Immature natural killer cell (primary cell): ENCODE data around the gene GPRIN2. TPM values are rescaled to one million over a fixed set of nuclear protein-coding genes. Genes with fewer than 3 reads are reported as not detected.
"Not testable (repeated sequence)": the region's sequence is repeated elsewhere in the genome, so short reads cannot be mapped to it uniquely, and the experiment has no call there.

Source experiments
- DNase-seq, 3 donors: peaks; one replicate each; pipeline ENCODE4 v3.0.0; 2022; ENCODE audit warnings: mixed read lengths in 1 of 3
- H3K27ac Mint-ChIP-seq, 6 donors: one replicate each; pipeline ENCODE4 v1.8.0; 2020; ENCODE audit warnings: mixed read lengths in 6 of 6, mild to moderate bottlenecking in 5 of 6, inconsistent platforms in 4 of 6, moderate library complexity in 3 of 6
- H3K27me3 Mint-ChIP-seq, 3 donors: one replicate each; pipeline ENCODE4 v1.8.0; 2020 to 2021; ENCODE audit warnings: low read depth in 3 of 3, mild to moderate bottlenecking in 3 of 3, mixed read lengths in 3 of 3, moderate library complexity in 3 of 3, inconsistent platforms in 1 of 3
- H3K36me3 Mint-ChIP-seq, 3 donors: one replicate each; pipeline ENCODE4 v1.8.0; 2020; ENCODE audit warnings: mixed read lengths in 3 of 3, inconsistent platforms in 2 of 3, mild to moderate bottlenecking in 2 of 3
- H3K4me1 Mint-ChIP-seq, 2 donors: one replicate each; pipeline ENCODE4 v1.8.0; 2020; ENCODE audit warnings: inconsistent platforms in 2 of 2, mild to moderate bottlenecking in 2 of 2, mixed read lengths in 2 of 2, moderate library complexity in 1 of 2
- H3K4me3 Mint-ChIP-seq, 5 donors: one replicate each; pipeline ENCODE4 v1.8.0; 2020; ENCODE audit warnings: mild to moderate bottlenecking in 5 of 5, mixed read lengths in 5 of 5, inconsistent platforms in 3 of 5, moderate library complexity in 3 of 5
- H3K9me3 Mint-ChIP-seq, 6 donors: one replicate each; pipeline ENCODE4 v1.8.0; 2020; ENCODE audit warnings: mild to moderate bottlenecking in 6 of 6, mixed read lengths in 6 of 6, inconsistent platforms in 4 of 6, moderate library complexity in 3 of 6
- polyA plus RNA-seq, 3 donors: library from polyadenylated mRNA; unstranded; fragments of 300-500 nt; fragmentation: Illumina TruSeq; gene quantifications; one replicate each; pipeline ENCODE4 v1.2.3, GENCODE V29; 2021

Gene GPRIN2
- polyA plus RNA-seq = not detected

- no peak for DNase-seq
- no peak within 1 kb of the TSS for H3K27ac Mint-ChIP-seq
Measured at GRCh38 chr10:46556515-46557318, at the start of gene GPRIN2. GPRIN2 (minus strand) TSS chr10:46556658; CDS start chr10:46550736, 5,922 bp downstream.

DNA sequence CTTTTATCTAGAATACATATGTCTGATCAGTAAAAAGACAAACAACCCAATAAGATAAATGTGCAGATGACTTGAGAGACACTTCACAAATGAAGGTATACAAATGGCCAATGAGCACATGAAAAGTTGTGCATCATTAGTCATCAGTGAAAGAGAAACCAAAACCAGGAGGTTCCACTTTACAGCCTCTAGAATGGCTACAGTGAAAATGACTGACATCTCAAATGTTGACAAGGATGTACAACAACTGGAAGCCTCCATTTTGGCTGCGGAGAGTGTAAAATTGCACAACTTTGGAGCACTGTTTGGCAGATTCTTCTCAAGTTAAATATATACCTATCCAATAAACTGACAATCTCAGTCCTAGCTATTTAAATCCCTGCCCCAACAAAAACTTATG, 44.1 kb upstream of the GPRIN2 start:
- H3K27me3 Mint-ChIP-seq, H3K9me3 Mint-ChIP-seq, DNase-seq, H3K36me3 Mint-ChIP-seq, H3K4me1 Mint-ChIP-seq, H3K27ac Mint-ChIP-seq, H3K4me3 Mint-ChIP-seq: not testable (repeated sequence)

More at GRCh38 chr10:46556515-46557318, at the start of gene GPRIN2:
- Mint-ChIP-seq H3K9me3 (no peaks in the 10 kb centered on the region), H3K27me3 (peaks cover 2 to 6% (median 6%) of the 10 kb centered on the region in 3 donors), H3K4me1 (peaks cover 0 to 2% of the 10 kb centered on the region in 2 donors), H3K4me3 (peak within 1 kb of the TSS; percentile 3 to 41 (median 27)), H3K36me3 (no peaks in the 10 kb centered on the region)

DNA sequence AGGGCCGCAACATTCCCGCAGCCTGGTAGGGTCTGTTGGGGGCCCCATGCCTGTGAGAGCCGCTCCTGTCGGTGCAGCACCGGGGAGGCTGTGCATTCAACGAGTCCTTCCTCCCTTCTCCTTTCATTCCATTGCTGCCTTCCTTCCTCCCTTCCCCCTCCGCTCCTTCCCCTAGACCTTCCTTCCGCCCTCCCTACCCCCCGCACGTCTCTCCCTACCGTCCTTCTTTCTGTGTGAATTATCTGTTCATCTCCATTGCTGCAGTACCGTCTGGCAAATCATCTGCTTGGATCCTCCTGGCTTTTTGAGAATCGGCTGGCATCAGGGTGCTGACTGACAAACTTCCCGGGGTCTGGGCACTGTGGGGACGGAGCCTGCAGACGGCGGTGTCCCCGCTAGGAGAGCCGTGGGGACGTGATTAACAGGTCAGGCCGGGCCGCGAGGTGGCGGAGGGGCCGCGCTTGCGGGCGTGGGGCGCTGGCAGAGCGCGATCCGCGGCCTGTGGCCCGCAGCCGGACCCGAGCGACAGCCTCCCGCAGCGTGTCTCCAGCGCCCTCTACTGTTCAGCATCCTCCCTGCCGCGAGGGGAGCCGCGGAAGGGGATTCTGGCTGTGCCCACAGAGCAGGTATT, 41.3 kb upstream of the GPRIN2 start:
- DNase-seq = peak; percentile 32 to 49 (median 48)
- not testable (repeated sequence) for H3K27me3 Mint-ChIP-seq

GRCh38 chr10:46596570-46596969, 40.1 kb upstream of the GPRIN2 start:
- not testable (repeated sequence) for H3K36me3 Mint-ChIP-seq, H3K27ac Mint-ChIP-seq

More for the DNA sequence above, 41.3 kb upstream of the GPRIN2 start:
- H3K4me1 Mint-ChIP-seq, H3K27ac Mint-ChIP-seq, H3K36me3 Mint-ChIP-seq, H3K9me3 Mint-ChIP-seq: not testable (repeated sequence)
- peak overlapping the region in 3 of 5 donors; percentile 46 to 75 (median 69) for H3K4me3 Mint-ChIP-seq

GRCh38 chr10:46594453-46595063, 38.1 kb upstream of the GPRIN2 start:
- H3K27me3 Mint-ChIP-seq = not testable (repeated sequence)

More at GRCh38 chr10:46596570-46596969, 40.1 kb upstream of the GPRIN2 start:
- H3K4me1 Mint-ChIP-seq, H3K9me3 Mint-ChIP-seq, H3K4me3 Mint-ChIP-seq, DNase-seq, H3K27me3 Mint-ChIP-seq: not testable (repeated sequence)

DNA sequence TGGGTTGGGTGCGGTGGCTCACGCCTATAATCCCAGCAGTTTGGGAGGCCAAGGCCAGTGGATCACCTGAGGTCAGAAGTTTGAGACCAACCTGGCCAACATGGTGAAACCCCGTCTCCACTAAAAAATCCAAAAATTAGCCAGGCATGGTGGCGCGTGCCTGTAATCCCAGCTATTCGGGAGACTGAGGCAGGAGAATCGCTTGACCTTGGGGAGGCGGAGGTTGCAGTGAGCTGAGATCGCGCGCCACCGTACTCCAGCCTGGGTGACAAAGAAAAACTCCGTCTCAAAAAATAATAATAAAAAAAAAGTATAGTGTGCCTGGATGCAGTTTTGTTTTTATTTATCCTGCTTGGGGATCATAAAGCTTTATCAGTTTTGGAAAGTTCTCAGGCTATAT, 36.8 kb upstream of the GPRIN2 start:
- not testable (repeated sequence) for H3K27ac Mint-ChIP-seq, H3K4me1 Mint-ChIP-seq, H3K4me3 Mint-ChIP-seq, H3K9me3 Mint-ChIP-seq, H3K36me3 Mint-ChIP-seq, DNase-seq, H3K27me3 Mint-ChIP-seq

More at GRCh38 chr10:46594453-46595063, 38.1 kb upstream of the GPRIN2 start:
- H3K9me3 Mint-ChIP-seq, H3K4me3 Mint-ChIP-seq, H3K36me3 Mint-ChIP-seq, DNase-seq, H3K4me1 Mint-ChIP-seq, H3K27ac Mint-ChIP-seq: not testable (repeated sequence)

GRCh38 chr10:46591053-46591452, 34.6 kb upstream of the GPRIN2 start:
- H3K27me3 Mint-ChIP-seq, H3K36me3 Mint-ChIP-seq, DNase-seq, H3K9me3 Mint-ChIP-seq, H3K27ac Mint-ChIP-seq, H3K4me1 Mint-ChIP-seq, H3K4me3 Mint-ChIP-seq: not testable (repeated sequence)

DNA sequence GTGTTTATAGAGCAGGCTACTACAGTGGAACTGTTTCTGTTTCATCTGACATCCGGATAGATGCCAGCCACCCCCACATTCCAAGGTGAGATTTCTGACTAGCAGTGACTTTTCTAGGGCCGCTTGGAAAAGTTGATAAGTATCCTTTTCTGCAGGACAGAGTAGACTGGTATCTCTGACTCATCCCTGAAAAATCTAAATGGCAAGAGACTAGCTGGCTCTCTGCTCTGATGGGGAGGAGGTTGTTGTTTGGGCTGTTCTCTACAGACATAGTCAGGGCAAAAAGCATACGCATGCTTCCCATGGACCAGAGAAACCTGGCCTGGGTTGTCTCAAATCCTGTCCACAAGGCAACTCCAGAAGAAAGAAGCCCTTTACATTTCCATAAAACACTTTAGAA, 33.1 kb upstream of the GPRIN2 start:
- H3K27me3 Mint-ChIP-seq, H3K36me3 Mint-ChIP-seq, H3K4me1 Mint-ChIP-seq, H3K4me3 Mint-ChIP-seq, DNase-seq, H3K9me3 Mint-ChIP-seq, H3K27ac Mint-ChIP-seq: not testable (repeated sequence)

DNA sequence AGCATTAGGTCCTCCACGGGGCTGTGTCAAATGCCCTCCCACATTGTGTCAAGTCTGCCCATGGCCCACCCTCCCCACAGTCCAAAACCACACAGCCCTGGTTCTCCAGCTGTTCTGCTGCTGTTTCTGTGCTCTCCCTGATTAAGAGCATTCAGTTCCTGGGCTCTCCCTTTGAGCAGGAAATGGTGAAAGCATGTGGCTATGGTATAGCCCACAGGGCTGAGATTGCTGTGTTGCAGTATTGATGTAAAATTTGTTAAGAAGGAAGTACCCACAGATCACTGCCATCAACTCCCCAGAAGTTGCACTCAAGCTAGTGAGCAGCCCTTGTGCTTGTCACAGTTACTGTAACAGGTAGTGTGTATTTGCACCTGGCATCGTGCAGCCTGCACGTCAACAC, 31.8 kb upstream of the GPRIN2 start:
- not testable (repeated sequence) for H3K27ac Mint-ChIP-seq, H3K36me3 Mint-ChIP-seq, DNase-seq, H3K27me3 Mint-ChIP-seq, H3K4me3 Mint-ChIP-seq, H3K9me3 Mint-ChIP-seq, H3K4me1 Mint-ChIP-seq

DNA sequence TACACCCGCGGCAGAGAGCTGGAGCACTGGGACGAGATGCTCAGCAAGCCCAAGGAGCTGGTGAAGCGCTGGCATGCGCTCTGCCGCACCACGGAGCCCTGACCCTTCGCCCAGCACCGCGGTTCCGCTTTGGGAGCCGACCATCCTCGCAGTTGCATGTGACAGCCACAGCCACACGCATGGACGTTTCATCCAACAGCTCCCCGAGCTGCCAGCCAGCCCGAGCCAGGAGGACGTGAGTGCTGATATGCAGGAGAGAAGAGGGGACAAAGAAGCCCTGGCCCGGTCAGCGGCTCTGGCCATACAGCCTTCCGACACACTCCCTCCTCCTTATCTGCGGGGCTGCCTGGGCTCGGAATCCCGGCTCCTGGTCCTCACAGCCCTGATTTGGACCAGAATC, 31.1 kb upstream of the GPRIN2 start:
- not testable (repeated sequence) for DNase-seq, H3K27ac Mint-ChIP-seq, H3K27me3 Mint-ChIP-seq, H3K4me3 Mint-ChIP-seq, H3K9me3 Mint-ChIP-seq, H3K4me1 Mint-ChIP-seq, H3K36me3 Mint-ChIP-seq

- not testable (repeated sequence) for H3K27ac Mint-ChIP-seq, H3K4me1 Mint-ChIP-seq, H3K4me3 Mint-ChIP-seq, H3K9me3 Mint-ChIP-seq, DNase-seq, H3K36me3 Mint-ChIP-seq, H3K27me3 Mint-ChIP-seq
Measured at GRCh38 chr10:46585246-46585645, 28.8 kb upstream of the GPRIN2 start.

DNA sequence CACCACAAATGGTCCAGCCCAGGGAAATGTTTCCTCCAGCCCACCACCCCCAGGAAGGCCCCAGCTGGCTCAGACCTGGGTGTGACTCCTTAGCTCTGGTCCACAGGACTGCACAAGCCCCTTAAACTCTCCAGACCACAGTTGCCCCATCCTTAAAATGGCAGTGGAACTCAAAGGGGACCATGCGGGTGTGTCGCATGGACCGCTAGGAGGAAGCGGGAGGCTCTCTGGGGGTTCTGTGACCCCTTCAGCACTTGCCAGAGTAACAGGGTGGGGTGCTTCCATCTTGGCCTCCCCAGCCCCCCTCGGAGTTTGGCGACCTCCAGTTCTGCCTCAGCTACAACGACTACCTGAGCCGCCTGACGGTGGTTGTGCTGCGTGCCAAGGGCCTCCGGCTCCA, 27.7 kb upstream of the GPRIN2 start:
- H3K27me3 Mint-ChIP-seq, H3K9me3 Mint-ChIP-seq, H3K36me3 Mint-ChIP-seq, H3K4me3 Mint-ChIP-seq, H3K27ac Mint-ChIP-seq, H3K4me1 Mint-ChIP-seq, DNase-seq: not testable (repeated sequence)

- not testable (repeated sequence) for H3K4me1 Mint-ChIP-seq, DNase-seq, H3K36me3 Mint-ChIP-seq, H3K27me3 Mint-ChIP-seq, H3K9me3 Mint-ChIP-seq, H3K27ac Mint-ChIP-seq, H3K4me3 Mint-ChIP-seq
Measured at GRCh38 chr10:46582568-46582967, 26.1 kb upstream of the GPRIN2 start.

- H3K4me3 Mint-ChIP-seq, H3K4me1 Mint-ChIP-seq, H3K27me3 Mint-ChIP-seq, H3K9me3 Mint-ChIP-seq, H3K36me3 Mint-ChIP-seq, H3K27ac Mint-ChIP-seq, DNase-seq: not testable (repeated sequence)
Measured at GRCh38 chr10:46581997-46582396, 25.5 kb upstream of the GPRIN2 start.
